HG03342 (cell line): ENCODE results near the gene ZFP36L2.

Experiments used
- ATAC-seq: cut with Tn5 transposase; IDR thresholded peaks from one replicate; pipeline ENCODE4 v1.9.1; 2021; ENCODE audit warnings: mild to moderate bottlenecking, moderate library complexity; ENCODE audit not compliant: unreplicated experiment

Gene ZFP36L2

GRCh38 chr2:43226558-43226954 is at the start of gene ZFP36L2:
Gene ZFP36L2 (minus strand): TSS chr2:43226606. CDS start chr2:43226315, 291 bp downstream.
- peak; percentile 53 for ATAC-seq

- ATAC-seq, result no peak
Observed at GRCh38 chr2:43274721-43275120, 48.3 kb upstream of the ZFP36L2 start.

- no peak for ATAC-seq
Observed at GRCh38 chr2:43274055-43274454, 47.6 kb upstream of the ZFP36L2 start.

- peak; percentile 48 for ATAC-seq
Observed at GRCh38 chr2:43273529-43273928, 47.1 kb upstream of the ZFP36L2 start.

- ATAC-seq, result no peak
Observed at GRCh38 chr2:43270930-43271615, 44.7 kb upstream of the ZFP36L2 start.

GRCh38 chr2:43270461-43270860 is 44.1 kb upstream of the ZFP36L2 start:
- no peak for ATAC-seq

- peak; percentile 42 for ATAC-seq
Observed at GRCh38 chr2:43269706-43270105, 43.3 kb upstream of the ZFP36L2 start.

GRCh38 chr2:43269074-43269572 is 42.7 kb upstream of the ZFP36L2 start:
- no peak for ATAC-seq

- no peak for ATAC-seq
Observed at GRCh38 chr2:43268066-43268953, 41.9 kb upstream of the ZFP36L2 start.

- no peak for ATAC-seq
Observed at GRCh38 chr2:43267381-43267780, 41.0 kb upstream of the ZFP36L2 start.

- ATAC-seq, result no peak
Observed at GRCh38 chr2:43266711-43267111, 40.3 kb upstream of the ZFP36L2 start.

GRCh38 chr2:43265421-43265820 is 39.0 kb upstream of the ZFP36L2 start:
- ATAC-seq, result no peak

GRCh38 chr2:43265001-43265400 is 38.6 kb upstream of the ZFP36L2 start:
- no peak for ATAC-seq

GRCh38 chr2:43262951-43263350 is 36.5 kb upstream of the ZFP36L2 start:
- ATAC-seq, result no peak

GRCh38 chr2:43262239-43262638 is 35.8 kb upstream of the ZFP36L2 start:
- no peak for ATAC-seq

GRCh38 chr2:43259512-43259911 is 33.1 kb upstream of the ZFP36L2 start:
- no peak for ATAC-seq

- no peak for ATAC-seq
Observed at GRCh38 chr2:43258547-43259156, 32.2 kb upstream of the ZFP36L2 start.

GRCh38 chr2:43255296-43255910 is 29.0 kb upstream of the ZFP36L2 start:
- no peak for ATAC-seq

GRCh38 chr2:43254331-43254730 is 27.9 kb upstream of the ZFP36L2 start:
- ATAC-seq, result no peak

GRCh38 chr2:43251171-43251731 is 24.8 kb upstream of the ZFP36L2 start:
- ATAC-seq, result no peak

GRCh38 chr2:43250015-43250414 is 23.6 kb upstream of the ZFP36L2 start:
- no peak for ATAC-seq
